Osteoblast (primary cell): Measurements from ENCODE around the gene SPI1. TPM values are rescaled to one million over a fixed set of nuclear protein-coding genes. Genes with fewer than 3 reads are reported as not detected.

Experiments
- DNase-seq: peaks from one replicate; pipeline ENCODE4 v3.0.0; 2011; ENCODE audit warnings: low spot score, mixed read lengths; ENCODE audit not compliant: insufficient read length; ENCODE audit errors: missing footprints
- H2AFZ ChIP-seq: 2 replicates; pipeline ENCODE4 v1.6.0; 2011; ENCODE audit warnings: mild to moderate bottlenecking, low read length
- H3K27ac ChIP-seq: 2 replicates; pipeline ENCODE4 v1.5.1; 2011; ENCODE audit warnings: mild to moderate bottlenecking, low read depth, low read length, moderate library complexity
- H3K27me3 ChIP-seq: 2 replicates; pipeline ENCODE4 v1.6.0; 2012; ENCODE audit warnings: mild to moderate bottlenecking, control low read depth, inconsistent platforms, low read length, moderate library complexity; ENCODE audit not compliant: insufficient read depth
- H3K36me3 ChIP-seq: 2 replicates; pipeline ENCODE4 v1.5.1; 2011; ENCODE audit warnings: mild to moderate bottlenecking, low read length, control low read depth, moderate library complexity; ENCODE audit not compliant: insufficient read depth
- H3K4me1 ChIP-seq: 2 replicates; pipeline ENCODE4 v1.5.1; 2011; ENCODE audit warnings: mild to moderate bottlenecking, low read length, control low read depth, moderate library complexity; ENCODE audit not compliant: insufficient read depth
- H3K4me2 ChIP-seq: 2 replicates; pipeline ENCODE4 v1.6.0; 2011; ENCODE audit warnings: mild to moderate bottlenecking, low read length; ENCODE audit not compliant: insufficient read depth
- H3K4me3 ChIP-seq: fragments of 200-600 bp; sonication (generic); 3 replicates; pipeline ENCODE4 v1.5.1; 2012; ENCODE audit warnings: mild to moderate bottlenecking, low read length, inconsistent platforms; ENCODE audit not compliant: insufficient read depth
- H3K79me2 ChIP-seq: 2 replicates; pipeline ENCODE4 v1.6.0; 2012; ENCODE audit warnings: mild to moderate bottlenecking, low read length, control low read depth, inconsistent platforms; ENCODE audit not compliant: insufficient read depth
- H3K9me3 ChIP-seq: 2 replicates; pipeline ENCODE4 v1.5.1; 2011; ENCODE audit warnings: low read depth, low read length, control low read depth
- H4K20me1 ChIP-seq: 2 replicates; pipeline ENCODE4 v1.6.0; 2012; ENCODE audit warnings: mild to moderate bottlenecking, low read length, control low read depth; ENCODE audit not compliant: insufficient read depth
- total RNA-seq: library from RNA; depleted of rRNA; stranded (reverse); fragments of >200 nt; gene quantifications from 2 replicates; pipeline ENCODE4 v1.2.3, GENCODE V29; 2012
- TF ChIP-seq, protein P1 (sequence below): IDR thresholded peaks from 2 replicates; pipeline ENCODE4 v1.5.1; 2011; ENCODE audit warnings: mild to moderate bottlenecking, low read depth, low read length, moderate library complexity; ENCODE audit errors: extremely low read depth

Gene SPI1
- total RNA-seq, 1 donor: not detected

DNA sequence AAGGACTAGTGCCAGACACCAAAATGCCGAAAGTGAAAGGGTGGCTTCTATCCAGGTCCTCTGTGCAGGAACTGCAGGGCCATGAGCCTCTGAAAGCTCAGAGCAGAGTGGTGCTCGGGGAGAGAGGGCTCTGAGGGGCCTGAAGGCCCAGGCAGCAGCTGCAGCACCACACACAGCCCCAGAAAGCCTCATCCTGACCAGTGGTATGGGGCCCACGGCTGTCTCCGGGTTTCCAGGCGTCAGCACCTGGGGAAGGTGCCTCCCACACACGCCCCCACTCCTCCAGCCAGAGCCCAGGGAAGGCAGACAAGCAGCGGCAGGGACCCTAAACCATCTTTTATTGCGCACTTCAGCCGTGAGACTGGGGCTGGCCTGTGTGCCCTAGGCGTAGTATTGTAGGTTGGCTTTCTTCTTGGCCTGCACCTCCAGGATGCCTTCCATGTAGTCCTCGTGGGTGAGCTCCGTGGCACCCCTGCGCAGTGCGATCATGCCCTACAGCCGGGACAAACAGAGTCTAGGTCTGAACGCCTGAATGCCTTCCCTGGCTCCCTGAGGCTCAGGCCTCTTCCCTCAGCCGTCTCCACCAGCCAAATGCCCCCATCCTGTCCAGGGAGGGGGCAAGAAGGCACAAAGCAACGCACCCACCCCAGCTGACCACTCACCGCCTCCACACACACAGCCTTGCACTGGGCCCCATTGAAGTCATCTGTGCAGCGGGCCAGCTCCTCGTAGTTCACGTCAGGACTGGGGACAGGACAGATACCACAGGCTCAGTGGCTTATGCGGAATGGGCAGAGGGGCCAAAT is 40.3 kb upstream of the SPI1 start:
- Histone ChIP-seq H3K4me2 (no peak overlapping the region), H3K9me3 (no peaks in the 10 kb centered on the region), H3K27ac (peak overlapping the region; percentile 33), H3K4me3 (no peak overlapping the region), H2AFZ (no peak overlapping the region), H3K79me2 (peaks cover 3% of the 10 kb centered on the region), H3K4me1 (peaks cover 27% of the 10 kb centered on the region), H3K36me3 (peaks cover 75% of the 10 kb centered on the region), H3K27me3 (no peaks in the 10 kb centered on the region), H4K20me1 (peaks cover 10% of the 10 kb centered on the region)
- TF ChIP-seq, protein P1, sequence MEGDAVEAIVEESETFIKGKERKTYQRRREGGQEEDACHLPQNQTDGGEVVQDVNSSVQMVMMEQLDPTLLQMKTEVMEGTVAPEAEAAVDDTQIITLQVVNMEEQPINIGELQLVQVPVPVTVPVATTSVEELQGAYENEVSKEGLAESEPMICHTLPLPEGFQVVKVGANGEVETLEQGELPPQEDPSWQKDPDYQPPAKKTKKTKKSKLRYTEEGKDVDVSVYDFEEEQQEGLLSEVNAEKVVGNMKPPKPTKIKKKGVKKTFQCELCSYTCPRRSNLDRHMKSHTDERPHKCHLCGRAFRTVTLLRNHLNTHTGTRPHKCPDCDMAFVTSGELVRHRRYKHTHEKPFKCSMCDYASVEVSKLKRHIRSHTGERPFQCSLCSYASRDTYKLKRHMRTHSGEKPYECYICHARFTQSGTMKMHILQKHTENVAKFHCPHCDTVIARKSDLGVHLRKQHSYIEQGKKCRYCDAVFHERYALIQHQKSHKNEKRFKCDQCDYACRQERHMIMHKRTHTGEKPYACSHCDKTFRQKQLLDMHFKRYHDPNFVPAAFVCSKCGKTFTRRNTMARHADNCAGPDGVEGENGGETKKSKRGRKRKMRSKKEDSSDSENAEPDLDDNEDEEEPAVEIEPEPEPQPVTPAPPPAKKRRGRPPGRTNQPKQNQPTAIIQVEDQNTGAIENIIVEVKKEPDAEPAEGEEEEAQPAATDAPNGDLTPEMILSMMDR: no peak
- DNase-seq: peak; percentile 85

DNA sequence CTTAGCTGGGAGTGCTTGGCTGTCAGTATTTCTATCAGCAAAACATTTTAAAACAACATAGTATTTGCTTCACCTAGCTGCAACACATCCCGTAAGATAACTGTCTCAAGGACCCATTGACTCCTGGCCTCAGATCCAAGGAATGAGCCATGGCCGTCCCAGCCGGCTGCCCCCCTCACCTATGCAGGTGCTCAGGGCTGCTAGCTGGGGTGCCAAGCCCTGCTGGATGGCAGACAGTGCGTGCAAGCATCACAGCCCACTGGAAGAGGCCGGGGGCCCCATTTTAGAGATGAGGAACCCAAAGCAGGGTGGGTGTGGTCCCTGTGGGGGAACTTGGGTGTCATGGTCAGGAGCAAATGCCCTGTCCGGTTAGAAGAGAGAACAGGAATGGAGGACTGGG is 39.4 kb upstream of the SPI1 start:
- Histone ChIP-seq H3K9me3 (no peaks in the 10 kb centered on the region), H3K27me3 (no peaks in the 10 kb centered on the region), H4K20me1 (peaks cover 12% of the 10 kb centered on the region), H3K27ac (no peak overlapping the region), H3K4me1 (peaks cover 31% of the 10 kb centered on the region), H3K4me3 (no peak overlapping the region), H3K79me2 (peaks cover 3% of the 10 kb centered on the region), H2AFZ (no peak overlapping the region), H3K36me3 (peaks cover 71% of the 10 kb centered on the region), H3K4me2 (no peak overlapping the region)
- TF ChIP-seq, protein P1: no peak
- DNase-seq: no peak

DNA sequence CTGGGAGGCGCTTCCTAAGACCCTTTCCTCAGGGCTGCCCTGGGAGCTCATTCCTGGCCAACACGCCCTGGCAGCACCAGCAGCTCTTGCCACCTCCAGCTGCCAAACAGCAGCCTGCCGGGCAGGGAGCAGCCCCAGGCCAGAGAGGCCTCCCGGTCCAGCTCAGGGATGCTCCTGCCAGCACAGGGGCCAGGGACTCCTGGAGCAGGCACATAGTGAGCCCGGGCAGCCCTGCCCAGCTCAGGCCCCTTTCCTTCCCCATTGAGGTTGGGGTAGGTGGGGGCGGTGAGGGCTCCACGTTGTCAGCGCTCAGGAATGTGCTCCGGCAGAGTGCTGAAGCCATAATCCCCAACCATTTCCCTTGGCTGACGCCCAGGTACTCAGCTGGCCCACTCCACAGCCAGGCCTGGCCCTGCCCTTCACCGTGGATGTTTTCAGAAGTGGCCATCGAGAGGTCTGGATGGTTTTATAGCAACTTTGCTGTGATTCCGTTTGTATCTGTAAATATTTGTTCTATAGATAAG is 37.7 kb upstream of the SPI1 start:
- DNase-seq: peak; percentile 98
- Histone ChIP-seq H3K27ac (peak overlapping the region; percentile 72), H3K9me3 (no peaks in the 10 kb centered on the region), H3K4me1 (peaks cover 33% of the 10 kb centered on the region), H4K20me1 (peaks cover 19% of the 10 kb centered on the region), H3K4me3 (no peak overlapping the region), H3K36me3 (peaks cover 69% of the 10 kb centered on the region), H3K79me2 (peaks cover 16% of the 10 kb centered on the region), H3K4me2 (no peak overlapping the region), H2AFZ (no peak overlapping the region), H3K27me3 (no peaks in the 10 kb centered on the region)
- TF ChIP-seq, protein P1: no peak

DNA sequence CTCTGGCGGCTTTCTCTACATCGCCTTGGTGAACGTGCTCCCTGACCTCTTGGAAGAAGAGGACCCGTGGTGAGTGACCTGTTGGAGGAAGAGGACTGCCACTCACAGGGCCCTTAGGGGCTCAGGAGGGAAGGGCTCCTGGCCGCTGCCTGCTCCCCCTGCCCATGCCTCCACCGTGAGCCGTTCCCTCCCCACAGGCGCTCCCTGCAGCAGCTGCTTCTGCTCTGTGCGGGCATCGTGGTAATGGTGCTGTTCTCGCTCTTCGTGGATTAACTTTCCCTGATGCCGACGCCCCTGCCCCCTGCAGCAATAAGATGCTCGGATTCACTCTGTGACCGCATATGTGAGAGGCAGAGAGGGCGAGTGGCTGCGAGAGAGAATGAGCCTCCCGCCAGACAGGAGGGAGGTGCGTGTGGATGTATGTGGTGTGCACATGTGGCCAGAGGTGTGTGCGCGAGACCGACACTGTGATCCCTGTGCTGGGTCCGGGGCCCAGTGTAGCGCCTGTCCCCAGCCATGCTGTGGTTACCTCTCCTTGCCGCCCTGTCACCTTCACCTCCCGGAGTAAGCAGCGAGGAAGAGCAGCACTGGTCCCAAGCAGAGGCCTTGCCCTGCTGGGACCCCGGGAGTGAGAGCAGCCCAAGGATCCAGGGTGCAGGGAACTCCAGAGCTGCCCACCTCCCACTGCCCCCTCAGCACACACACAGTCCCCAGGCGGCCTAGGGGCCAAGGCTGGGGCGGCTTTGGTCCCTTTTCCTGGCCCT is 36.9 kb upstream of the SPI1 start:
- peak overlapping the region; percentile 72 for H3K27ac ChIP-seq
- no peaks in the 10 kb centered on the region for H3K9me3 ChIP-seq
- H3K79me2 ChIP-seq: peaks cover 24% of the 10 kb centered on the region
- H2AFZ ChIP-seq: no peak overlapping the region
- H4K20me1 ChIP-seq: peaks cover 24% of the 10 kb centered on the region
- peak; percentile 63 for DNase-seq
- H3K4me1 ChIP-seq: peaks cover 40% of the 10 kb centered on the region
- H3K4me2 ChIP-seq: no peak overlapping the region
- TF ChIP-seq, protein P1: no peak
- H3K36me3 ChIP-seq: peaks cover 69% of the 10 kb centered on the region
- H3K27me3 ChIP-seq: no peaks in the 10 kb centered on the region
- H3K4me3 ChIP-seq: no peak overlapping the region
